Caco-2 (cell line): ENCODE data around the gene MYO15B. TPM values are rescaled to one million over a fixed set of nuclear protein-coding genes. Genes with fewer than 3 reads are reported as not detected.

Experiments
- BruUV-seq: library from RNA; stranded (reverse); fragments of 400-500 nt; replicated peaks from 2 replicates; lab custom pipeline; 2021; lab: Mats Ljungman, UMichigan
- CTCF ChIA-PET: fragments of 300-600 bp; sonication (Branson Sonifier 250); formaldehyde crosslinking; loops from one replicate; lab custom pipeline; 2022; ENCODE audit warnings: antibody characterized with exemption; lab: Charles Lee
- POLR2A ChIA-PET: fragments of 300-600 bp; sonication (Branson Sonifier 250); formaldehyde crosslinking; loops from one replicate; lab custom pipeline; 2022; ENCODE audit warnings: antibody characterized with exemption; lab: Charles Lee
- DNase-seq, 2 experiments: peaks; one replicate each; pipeline versions ENCODE4 v3.0.0 to v3.0.0-alpha.2; 2020 to 2022
- H3K27me3 ChIP-seq: replicated peaks from 2 replicates; pipeline ENCODE4 v1.6.0; 2011; ENCODE audit warnings: low read length; ENCODE audit not compliant: control insufficient read depth, insufficient read depth
- H3K36me3 ChIP-seq: 2 replicates; pipeline ENCODE4 v1.5.1; 2011; ENCODE audit warnings: low read length; ENCODE audit not compliant: control insufficient read depth, insufficient read depth
- H3K4me1 ChIP-seq: fragments of 250-450 bp; sonication (Bioruptor Pico); 2 replicates; pipeline ENCODE4 v1.5.1; 2020; ENCODE audit warnings: mild to moderate bottlenecking
- H3K4me3 ChIP-seq: 2 replicates; pipeline ENCODE4 v1.5.1; 2011; ENCODE audit warnings: low read depth, mild to moderate bottlenecking, control low read depth, low read length
- H3K9me3 ChIP-seq: fragments of 250-450 bp; sonication (Bioruptor Pico); 2 replicates; pipeline ENCODE4 v1.5.1; 2020; ENCODE audit warnings: mild to moderate bottlenecking, moderate library complexity
- H3K27ac Mint-ChIP-seq: one replicate; pipeline ENCODE4 v1.8.0; 2022; ENCODE audit warnings: mixed read lengths; ENCODE audit not compliant: unreplicated experiment
- H3K27me3 Mint-ChIP-seq: one replicate; pipeline ENCODE4 v1.8.0; 2022; ENCODE audit warnings: mixed read lengths; ENCODE audit not compliant: insufficient read depth, unreplicated experiment
- H3K36me3 Mint-ChIP-seq: one replicate; pipeline ENCODE4 v1.8.0; 2022; ENCODE audit warnings: mild to moderate bottlenecking, mixed read lengths; ENCODE audit not compliant: insufficient read depth, unreplicated experiment
- H3K4me1 Mint-ChIP-seq: one replicate; pipeline ENCODE4 v1.8.0; 2022; ENCODE audit warnings: low read depth, mixed read lengths; ENCODE audit not compliant: unreplicated experiment
- H3K4me3 Mint-ChIP-seq: one replicate; pipeline ENCODE4 v1.8.0; 2022; ENCODE audit warnings: mild to moderate bottlenecking, moderate library complexity, mixed read lengths; ENCODE audit not compliant: unreplicated experiment
- H3K9me3 Mint-ChIP-seq: one replicate; pipeline ENCODE4 v1.8.0; 2022; ENCODE audit warnings: mixed read lengths; ENCODE audit not compliant: unreplicated experiment
- intact Hi-C: fragments of 100-400 bp; cut with micrococcal nuclease; formaldehyde crosslinking; loops from one replicate; pipeline ENCODE4 v1.10.0; 2022; ENCODE audit not compliant: unreplicated experiment
- total RNA-seq: library from RNA; stranded (reverse); gene quantifications from 2 replicates; pipeline ENCODE4 v1.2.3, GENCODE V29; 2022
- TF ChIP-seq, protein P1 (sequence below), 2 experiments: fragments of 200-600 bp in 1 of 2; IDR thresholded peaks; 1 replicate in 1 of 2; 2 replicates in 1 of 2; pipeline versions ENCODE4 v1.5.1 to v1.8.0; 2011 to 2022; ENCODE audit warnings: antibody characterized with exemption in 1 of 2, control low read depth in 1 of 2, inconsistent platforms in 1 of 2, low read depth in 1 of 2, low read length in 1 of 2, mild to moderate bottlenecking in 1 of 2, moderate library complexity in 1 of 2; ENCODE audit not compliant: insufficient read depth in 1 of 2, severe bottlenecking in 1 of 2, unreplicated experiment in 1 of 2

Gene MYO15B
- total RNA-seq, 1 experiment from 2014 or later = 12.3 TPM

DNA sequence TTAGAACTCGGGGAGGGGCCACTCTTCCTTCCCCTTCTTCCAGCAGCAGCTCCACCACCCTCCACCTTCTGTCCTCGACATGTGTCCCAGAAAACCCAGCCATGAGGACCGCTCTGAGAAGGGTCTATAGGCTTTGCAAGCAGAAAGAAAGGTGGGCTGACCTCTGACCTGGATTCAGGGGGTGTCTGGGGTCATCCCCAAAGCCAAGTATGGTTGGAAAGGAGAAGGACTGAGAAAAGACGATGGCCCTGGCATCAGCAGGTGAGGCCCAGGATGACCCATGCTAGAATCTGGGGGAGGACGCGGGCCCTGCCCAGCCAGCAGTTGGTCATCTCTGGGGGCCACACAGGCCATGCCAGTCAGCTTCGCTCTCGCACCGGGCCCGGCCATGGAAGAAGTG, 39.5 kb downstream of the MYO15B start:
- Mint-ChIP-seq H3K27me3 (no peaks in the 10 kb centered on the region), H3K4me3 (no peak overlapping the region), H3K9me3 (no peaks in the 10 kb centered on the region), H3K27ac (no peak overlapping the region), H3K36me3 (peaks cover 28% of the 10 kb centered on the region), H3K4me1 (peaks cover 7% of the 10 kb centered on the region)
- H3K27me3 ChIP-seq = no peaks in the 10 kb centered on the region
- no TSS peak for BruUV-seq
- TF ChIP-seq, protein P1, sequence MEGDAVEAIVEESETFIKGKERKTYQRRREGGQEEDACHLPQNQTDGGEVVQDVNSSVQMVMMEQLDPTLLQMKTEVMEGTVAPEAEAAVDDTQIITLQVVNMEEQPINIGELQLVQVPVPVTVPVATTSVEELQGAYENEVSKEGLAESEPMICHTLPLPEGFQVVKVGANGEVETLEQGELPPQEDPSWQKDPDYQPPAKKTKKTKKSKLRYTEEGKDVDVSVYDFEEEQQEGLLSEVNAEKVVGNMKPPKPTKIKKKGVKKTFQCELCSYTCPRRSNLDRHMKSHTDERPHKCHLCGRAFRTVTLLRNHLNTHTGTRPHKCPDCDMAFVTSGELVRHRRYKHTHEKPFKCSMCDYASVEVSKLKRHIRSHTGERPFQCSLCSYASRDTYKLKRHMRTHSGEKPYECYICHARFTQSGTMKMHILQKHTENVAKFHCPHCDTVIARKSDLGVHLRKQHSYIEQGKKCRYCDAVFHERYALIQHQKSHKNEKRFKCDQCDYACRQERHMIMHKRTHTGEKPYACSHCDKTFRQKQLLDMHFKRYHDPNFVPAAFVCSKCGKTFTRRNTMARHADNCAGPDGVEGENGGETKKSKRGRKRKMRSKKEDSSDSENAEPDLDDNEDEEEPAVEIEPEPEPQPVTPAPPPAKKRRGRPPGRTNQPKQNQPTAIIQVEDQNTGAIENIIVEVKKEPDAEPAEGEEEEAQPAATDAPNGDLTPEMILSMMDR (IDR thresholded peaks at IDR 0.05; ENCODE audit: insufficient read depth in 1 of 2, low read depth in 1 of 2, low read length in 1 of 2, severe bottlenecking in 1 of 2, unreplicated experiment in 1 of 2) = no peak
- H3K4me3 ChIP-seq = no peak overlapping the region
- no peak for DNase-seq
- H3K36me3 ChIP-seq = peaks cover 7% of the 10 kb centered on the region
- POLR2A ChIA-PET = no interaction called here
- peaks cover 2% of the 10 kb centered on the region; the same call in 1 of the 2 replicates for H3K4me1 ChIP-seq
- CTCF ChIA-PET = no interaction called here
- intact Hi-C loops = no loop called here
- H3K9me3 ChIP-seq = no peaks in the 10 kb centered on the region

DNA sequence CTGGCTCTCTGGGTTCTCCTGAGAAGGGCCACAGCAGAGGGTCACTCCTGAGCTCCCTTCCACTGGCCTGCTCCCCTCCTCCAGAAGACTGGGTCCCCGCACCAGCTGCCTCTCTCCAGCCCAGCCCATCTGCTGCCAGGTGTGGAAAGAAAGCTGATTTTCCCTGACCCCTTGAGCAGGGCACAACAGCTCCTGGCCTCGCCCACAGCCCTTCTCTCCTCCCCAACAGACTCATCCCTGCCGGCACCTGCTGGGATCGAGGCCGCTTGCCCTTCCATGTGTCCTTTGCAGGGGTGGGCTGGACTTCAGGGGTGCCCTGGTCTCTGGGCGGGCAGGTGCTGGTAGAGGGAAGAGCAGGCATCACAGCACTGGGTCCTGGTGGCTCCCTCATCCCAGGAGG, 40.8 kb downstream of the MYO15B start:
- no TSS peak for BruUV-seq
- Mint-ChIP-seq H3K27me3 (no peaks in the 10 kb centered on the region), H3K4me3 (no peak overlapping the region), H3K4me1 (peaks cover 4% of the 10 kb centered on the region), H3K36me3 (peaks cover 26% of the 10 kb centered on the region), H3K9me3 (no peaks in the 10 kb centered on the region), H3K27ac (no peak overlapping the region)
- H3K4me3 ChIP-seq = no peak overlapping the region
- TF ChIP-seq, protein P1 (IDR thresholded peaks at IDR 0.05; ENCODE audit: insufficient read depth in 1 of 2, low read depth in 1 of 2, low read length in 1 of 2, severe bottlenecking in 1 of 2, unreplicated experiment in 1 of 2) = no peak
- peaks cover 7% of the 10 kb centered on the region for H3K4me1 ChIP-seq
- POLR2A ChIA-PET = interaction anchor here (0.6 to 0.9 kb wide), 2 partner anchors 152 to 157 kb away, joined by 3 to 4 read pairs; no protein-coding TSS in a partner anchor
- H3K36me3 ChIP-seq = peaks cover 7% of the 10 kb centered on the region
- no peaks in the 10 kb centered on the region for H3K27me3 ChIP-seq
- intact Hi-C loops = no loop called here
- no peaks in the 10 kb centered on the region for H3K9me3 ChIP-seq
- CTCF ChIA-PET = interaction anchor here (0.7 to 1.7 kb wide), 2 partner anchors 119 to 128 kb away, joined by 4 read pairs; no protein-coding TSS in a partner anchor
- no peak for DNase-seq

DNA sequence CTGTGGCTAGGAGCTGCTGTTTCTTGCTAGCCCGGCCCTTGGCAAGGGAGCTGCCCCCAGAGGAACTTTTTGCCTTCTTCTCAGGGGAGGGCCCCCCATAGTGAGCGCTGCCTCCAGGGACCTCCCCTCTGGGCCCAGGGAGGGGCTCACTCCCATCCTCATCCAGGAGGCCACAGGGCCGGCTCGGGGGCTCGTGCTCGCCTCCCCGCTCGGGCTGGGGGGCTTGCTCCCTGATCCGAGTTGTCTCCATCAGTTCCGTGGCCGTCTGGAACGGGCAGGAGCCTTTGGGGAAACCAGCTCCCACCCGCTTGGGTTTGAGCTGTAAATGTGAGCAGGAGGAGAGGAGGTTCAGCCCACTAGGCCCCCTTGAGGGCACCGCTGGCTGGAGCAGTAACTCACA, 41.6 kb downstream of the MYO15B start:
- Mint-ChIP-seq H3K27me3 (no peaks in the 10 kb centered on the region), H3K4me3 (no peak overlapping the region), H3K36me3 (peaks cover 25% of the 10 kb centered on the region), H3K4me1 (peaks cover 9% of the 10 kb centered on the region), H3K9me3 (no peaks in the 10 kb centered on the region), H3K27ac (no peak overlapping the region)
- Histone ChIP-seq H3K4me1 (peaks cover 15% of the 10 kb centered on the region), H3K27me3 (no peaks in the 10 kb centered on the region), H3K36me3 (peaks cover 7% of the 10 kb centered on the region), H3K9me3 (no peaks in the 10 kb centered on the region), H3K4me3 (no peak overlapping the region)
- no TSS peak for BruUV-seq
- ChIA-PET CTCF (interaction anchor here (1.5 to 1.7 kb wide), 3 partner anchors 24 to 118 kb away, joined by 4 to 7 read pairs (median 5); no protein-coding TSS in a partner anchor), POLR2A (no interaction called here)
- intact Hi-C loops = no loop called here
- no peak for DNase-seq
- TF ChIP-seq, protein P1 (IDR thresholded peaks at IDR 0.05; ENCODE audit: insufficient read depth in 1 of 2, low read depth in 1 of 2, low read length in 1 of 2, severe bottlenecking in 1 of 2, unreplicated experiment in 1 of 2) = no peak
